Vagina (tissue), 2 donors: ENCODE results near the gene IMMP2L. TPM values are rescaled to one million over a fixed set of nuclear protein-coding genes. Genes with fewer than 3 reads are reported as not detected.

ENCODE experiments used
- DNase-seq, 2 donors: peaks; one replicate each; pipeline ENCODE4 v3.0.0-alpha.2; 2017; ENCODE audit errors: extremely low spot score in 2 of 2
- H3K27ac ChIP-seq: fragments of 200-600 bp; sonication (generic); one replicate; pipeline ENCODE4 v1.5.1; 2019
- H3K27me3 ChIP-seq: fragments of 200-600 bp; sonication (generic); one replicate; pipeline ENCODE4 v1.5.1; 2019
- H3K36me3 ChIP-seq, 2 donors: fragments of 200-600 bp; sonication (generic); one replicate each; pipeline ENCODE4 v1.5.1; 2017 to 2019
- H3K4me1 ChIP-seq: fragments of 200-600 bp; sonication (generic); one replicate; pipeline ENCODE4 v1.5.1; 2019
- H3K4me3 ChIP-seq, 2 donors: fragments of 200-600 bp; sonication (generic); 1 replicate in 1 of 2; 2 replicates in 1 of 2; pipeline ENCODE4 v1.5.1; 2016 to 2019
- H3K9me3 ChIP-seq: fragments of 200-600 bp; sonication (generic); one replicate; pipeline ENCODE4 v1.5.1; 2019
- POLR2A ChIP-seq, 2 donors: fragments of 450-650 bp; IDR thresholded peaks; one replicate each; pipeline ENCODE4 v1.6.1; 2017; ENCODE audit warnings: antibody characterized with exemption in 2 of 2, mild to moderate bottlenecking in 2 of 2, moderate library complexity in 2 of 2
- POLR2AphosphoS5 ChIP-seq, 2 donors: sonication (generic); formaldehyde crosslinking; IDR thresholded peaks; one replicate each; pipeline ENCODE4 v1.9.0; 2017; ENCODE audit warnings: antibody characterized with exemption in 2 of 2, mild to moderate bottlenecking in 2 of 2, low read depth in 1 of 2; ENCODE audit not compliant: insufficient read depth in 1 of 2
- intact Hi-C: fragments of 100-400 bp; cut with DNase I; formaldehyde crosslinking; loops from one replicate; pipeline ENCODE4 v1.15.1; 2023
- total RNA-seq: library from RNA; depleted of rRNA; stranded (reverse); fragments of >200 nt; gene quantifications from one replicate; pipeline ENCODE4 v1.2.3, GENCODE V29; 2016
- TF ChIP-seq, protein P1 (sequence below), 3 experiments: fragments of 450-650 bp in 2 of 3; fragments of 200-600 bp in 1 of 3; sonication (generic) in 1 of 3; IDR thresholded peaks; one replicate each; pipeline ENCODE4 v1.5.1; 2017 to 2019; ENCODE audit warnings: antibody characterized with exemption in 3 of 3, mild to moderate bottlenecking in 2 of 3, moderate library complexity in 2 of 3

Gene IMMP2L
- total RNA-seq, 1 donor from 2014 or later, result 13.3 TPM

GRCh38 chr7:111265394-111265793 is 296.9 kb downstream of the IMMP2L start:
- Histone ChIP-seq H3K4me1 (peaks cover 9% of the 10 kb centered on the region), H3K9me3 (no peaks in the 10 kb centered on the region), H3K27me3 (no peaks in the 10 kb centered on the region), H3K4me3 (no peak overlapping the region), H3K27ac (no peak overlapping the region), H3K36me3 (no peaks in the 10 kb centered on the region)
- TF ChIP-seq POLR2A (IDR thresholded peaks at IDR 0.05), result no peak
- TF ChIP-seq POLR2AphosphoS5 (IDR thresholded peaks at IDR 0.05; ENCODE audit: insufficient read depth in 1 of 2, low read depth in 1 of 2), result no peak
- TF ChIP-seq, protein P1, sequence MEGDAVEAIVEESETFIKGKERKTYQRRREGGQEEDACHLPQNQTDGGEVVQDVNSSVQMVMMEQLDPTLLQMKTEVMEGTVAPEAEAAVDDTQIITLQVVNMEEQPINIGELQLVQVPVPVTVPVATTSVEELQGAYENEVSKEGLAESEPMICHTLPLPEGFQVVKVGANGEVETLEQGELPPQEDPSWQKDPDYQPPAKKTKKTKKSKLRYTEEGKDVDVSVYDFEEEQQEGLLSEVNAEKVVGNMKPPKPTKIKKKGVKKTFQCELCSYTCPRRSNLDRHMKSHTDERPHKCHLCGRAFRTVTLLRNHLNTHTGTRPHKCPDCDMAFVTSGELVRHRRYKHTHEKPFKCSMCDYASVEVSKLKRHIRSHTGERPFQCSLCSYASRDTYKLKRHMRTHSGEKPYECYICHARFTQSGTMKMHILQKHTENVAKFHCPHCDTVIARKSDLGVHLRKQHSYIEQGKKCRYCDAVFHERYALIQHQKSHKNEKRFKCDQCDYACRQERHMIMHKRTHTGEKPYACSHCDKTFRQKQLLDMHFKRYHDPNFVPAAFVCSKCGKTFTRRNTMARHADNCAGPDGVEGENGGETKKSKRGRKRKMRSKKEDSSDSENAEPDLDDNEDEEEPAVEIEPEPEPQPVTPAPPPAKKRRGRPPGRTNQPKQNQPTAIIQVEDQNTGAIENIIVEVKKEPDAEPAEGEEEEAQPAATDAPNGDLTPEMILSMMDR (IDR thresholded peaks at IDR 0.05), result no peak
- intact Hi-C loops, result no loop called here
- DNase-seq, result no peak

- intact Hi-C loops, result no loop called here
- Histone ChIP-seq H3K27ac (no peak overlapping the region), H3K36me3 (no peaks in the 10 kb centered on the region), H3K4me3 (no peak overlapping the region), H3K9me3 (no peaks in the 10 kb centered on the region), H3K27me3 (no peaks in the 10 kb centered on the region), H3K4me1 (peaks cover 9% of the 10 kb centered on the region)
- DNase-seq, result no peak
- TF ChIP-seq POLR2A (IDR thresholded peaks at IDR 0.05), result no peak
- no peak for TF ChIP-seq POLR2AphosphoS5 (IDR thresholded peaks at IDR 0.05; ENCODE audit: insufficient read depth in 1 of 2, low read depth in 1 of 2)
- TF ChIP-seq, protein P1 (IDR thresholded peaks at IDR 0.05), result no peak
These were observed 297.3 kb downstream of the IMMP2L start for GRCh38 chr7:111264981-111265380.

GRCh38 chr7:111264111-111264868 is 298.0 kb downstream of the IMMP2L start:
- TF ChIP-seq, protein P1 (IDR thresholded peaks at IDR 0.05), result no peak
- no peak for TF ChIP-seq POLR2AphosphoS5 (IDR thresholded peaks at IDR 0.05; ENCODE audit: insufficient read depth in 1 of 2, low read depth in 1 of 2)
- Histone ChIP-seq H3K27me3 (no peaks in the 10 kb centered on the region), H3K27ac (no peak overlapping the region), H3K9me3 (no peaks in the 10 kb centered on the region), H3K36me3 (no peaks in the 10 kb centered on the region), H3K4me3 (no peak overlapping the region), H3K4me1 (peaks cover 9% of the 10 kb centered on the region)
- DNase-seq, result no peak
- intact Hi-C loops, result no loop called here

GRCh38 chr7:111262293-111263116 is 299.8 kb downstream of the IMMP2L start:
- TF ChIP-seq POLR2AphosphoS5 (IDR thresholded peaks at IDR 0.05; ENCODE audit: insufficient read depth in 1 of 2, low read depth in 1 of 2), result no peak
- TF ChIP-seq, protein P1 (IDR thresholded peaks at IDR 0.05), result no peak
- no peak for TF ChIP-seq POLR2A (IDR thresholded peaks at IDR 0.05)
- Histone ChIP-seq H3K4me3 (no peak overlapping the region), H3K36me3 (no peaks in the 10 kb centered on the region), H3K27me3 (no peaks in the 10 kb centered on the region), H3K27ac (no peak overlapping the region), H3K4me1 (peaks cover 9% of the 10 kb centered on the region), H3K9me3 (no peaks in the 10 kb centered on the region)
- intact Hi-C loops, result no loop called here
- no peak for DNase-seq
